DMS153 (cell line): ENCODE data around the gene COL5A1.
"Not testable (repeated sequence)": the region's sequence is repeated elsewhere in the genome, so short reads cannot be mapped to it uniquely, and the experiment has no call there.

Experiments used
- DNase-seq: peaks from one replicate; lab custom pipeline; 2025; lab: John Stamatoyannopoulos, UW

Gene COL5A1

GRCh38 chr9:134678666-134679443 lies 37.3 kb downstream of the COL5A1 start:
- DNase-seq, result no peak

GRCh38 chr9:134679616-134680392 lies 38.2 kb downstream of the COL5A1 start:
- DNase-seq, result no peak

- no peak for DNase-seq
These were observed 38.9 kb downstream of the COL5A1 start for GRCh38 chr9:134680393-134681060.

- no peak for DNase-seq
These were observed 39.6 kb downstream of the COL5A1 start for GRCh38 chr9:134681061-134681661.

GRCh38 chr9:134682026-134682425 lies 40.4 kb downstream of the COL5A1 start:
- no peak for DNase-seq

- DNase-seq, result no peak
These were observed 41.2 kb downstream of the COL5A1 start for GRCh38 chr9:134682651-134683364.

GRCh38 chr9:134683714-134684374 lies 42.2 kb downstream of the COL5A1 start:
- DNase-seq, result no peak

GRCh38 chr9:134684375-134684723 lies 42.7 kb downstream of the COL5A1 start:
- DNase-seq, result no peak

GRCh38 chr9:134684941-134685340 lies 43.3 kb downstream of the COL5A1 start:
- DNase-seq, result not testable (repeated sequence)

- no peak for DNase-seq
These were observed 44.2 kb downstream of the COL5A1 start for GRCh38 chr9:134685784-134686183.

GRCh38 chr9:134686896-134687295 lies 45.3 kb downstream of the COL5A1 start:
- DNase-seq, result no peak

GRCh38 chr9:134687556-134687955 lies 46.0 kb downstream of the COL5A1 start:
- no peak for DNase-seq

GRCh38 chr9:134688231-134688630 lies 46.6 kb downstream of the COL5A1 start:
- no peak for DNase-seq

GRCh38 chr9:134688661-134689320 lies 47.2 kb downstream of the COL5A1 start:
- no peak for DNase-seq

- DNase-seq, result no peak
These were observed 47.9 kb downstream of the COL5A1 start for GRCh38 chr9:134689321-134690181.

GRCh38 chr9:134690301-134690751 lies 48.7 kb downstream of the COL5A1 start:
- no peak for DNase-seq

GRCh38 chr9:134690946-134691694 lies 49.5 kb downstream of the COL5A1 start:
- no peak for DNase-seq

GRCh38 chr9:134691695-134692572 lies 50.3 kb downstream of the COL5A1 start:
- no peak for DNase-seq
